HG03575 (cell line): ENCODE results near the gene RPS16.

Experiments used
- ATAC-seq: cut with Tn5 transposase; IDR thresholded peaks from one replicate; pipeline ENCODE4 v1.9.1; 2021; ENCODE audit not compliant: unreplicated experiment, insufficient number of reproducible peaks, low FRiP score; ENCODE audit errors: extremely low read depth

RPS16 gene

DNA sequence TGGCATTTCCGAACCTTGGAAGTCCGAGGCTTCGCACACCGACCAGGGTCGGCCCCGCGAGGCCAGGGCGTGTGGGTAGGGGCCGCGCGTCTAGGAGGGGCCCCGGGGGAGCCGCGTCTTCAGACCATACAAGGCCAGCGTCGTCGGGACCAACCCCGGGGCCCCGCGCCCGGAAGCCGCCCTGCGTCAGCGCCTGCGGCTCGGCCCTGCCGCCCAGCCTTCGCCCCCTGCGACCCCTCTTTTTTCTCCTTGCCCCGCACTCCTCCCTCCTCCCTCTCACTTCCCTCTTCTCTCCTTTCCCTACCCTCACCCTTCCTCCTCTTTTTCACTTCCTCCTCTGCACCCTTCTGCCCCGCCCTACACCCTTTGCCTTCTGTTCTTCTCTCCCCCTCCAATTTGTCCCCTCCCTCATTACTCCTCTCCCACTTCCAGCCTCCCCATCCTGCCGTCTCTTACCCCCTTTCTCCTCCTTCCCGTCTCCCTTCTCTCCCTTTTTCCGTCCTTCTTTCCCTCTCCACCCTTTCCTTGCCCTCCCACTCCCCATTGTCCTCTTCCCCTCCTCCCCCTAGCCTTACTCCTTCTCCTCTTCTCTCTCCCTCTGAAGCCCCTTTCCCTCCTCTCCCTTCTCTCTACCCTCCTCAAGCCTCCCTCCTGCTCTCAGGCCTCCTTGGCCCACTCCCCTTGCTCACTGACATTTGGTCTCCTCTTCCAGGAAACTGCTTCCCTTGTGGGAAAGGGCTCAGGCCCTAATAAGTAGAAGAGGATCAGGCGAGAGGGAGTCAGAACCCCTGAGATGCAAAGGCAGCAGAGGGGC is 25.5 kb downstream of the RPS16 start:
- ATAC-seq = no peak

- ATAC-seq = no peak
Observed at GRCh38 chr19:39409208-39410016, 26.3 kb downstream of the RPS16 start.

- no peak for ATAC-seq
Observed at GRCh38 chr19:39408392-39409207, 27.1 kb downstream of the RPS16 start.

- ATAC-seq = no peak
Observed at GRCh38 chr19:39407660-39408391, 27.9 kb downstream of the RPS16 start.

DNA sequence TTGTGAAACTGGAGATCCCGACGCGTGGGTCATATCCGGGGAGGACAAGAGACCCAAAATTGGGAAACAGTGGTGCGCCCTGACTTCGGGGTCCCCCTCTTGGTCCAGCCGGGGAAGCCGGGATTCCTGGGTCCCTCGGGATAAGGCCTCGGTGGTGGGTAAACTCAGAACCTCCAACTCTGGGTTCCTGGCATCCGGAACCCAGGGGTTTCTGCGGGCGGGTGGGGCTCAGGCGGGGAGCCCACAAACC is 28.4 kb downstream of the RPS16 start:
- ATAC-seq = no peak

GRCh38 chr19:39406656-39407409 is 28.9 kb downstream of the RPS16 start, which contains the start of gene ZFP36:
ZFP36 (plus strand) TSS chr19:39406847; CDS start chr19:39406905, 58 bp downstream.
- no peak for ATAC-seq

GRCh38 chr19:39405958-39406655 is 29.6 kb downstream of the RPS16 start:
- no peak for ATAC-seq

GRCh38 chr19:39405261-39405957 is 30.3 kb downstream of the RPS16 start:
- no peak for ATAC-seq

DNA sequence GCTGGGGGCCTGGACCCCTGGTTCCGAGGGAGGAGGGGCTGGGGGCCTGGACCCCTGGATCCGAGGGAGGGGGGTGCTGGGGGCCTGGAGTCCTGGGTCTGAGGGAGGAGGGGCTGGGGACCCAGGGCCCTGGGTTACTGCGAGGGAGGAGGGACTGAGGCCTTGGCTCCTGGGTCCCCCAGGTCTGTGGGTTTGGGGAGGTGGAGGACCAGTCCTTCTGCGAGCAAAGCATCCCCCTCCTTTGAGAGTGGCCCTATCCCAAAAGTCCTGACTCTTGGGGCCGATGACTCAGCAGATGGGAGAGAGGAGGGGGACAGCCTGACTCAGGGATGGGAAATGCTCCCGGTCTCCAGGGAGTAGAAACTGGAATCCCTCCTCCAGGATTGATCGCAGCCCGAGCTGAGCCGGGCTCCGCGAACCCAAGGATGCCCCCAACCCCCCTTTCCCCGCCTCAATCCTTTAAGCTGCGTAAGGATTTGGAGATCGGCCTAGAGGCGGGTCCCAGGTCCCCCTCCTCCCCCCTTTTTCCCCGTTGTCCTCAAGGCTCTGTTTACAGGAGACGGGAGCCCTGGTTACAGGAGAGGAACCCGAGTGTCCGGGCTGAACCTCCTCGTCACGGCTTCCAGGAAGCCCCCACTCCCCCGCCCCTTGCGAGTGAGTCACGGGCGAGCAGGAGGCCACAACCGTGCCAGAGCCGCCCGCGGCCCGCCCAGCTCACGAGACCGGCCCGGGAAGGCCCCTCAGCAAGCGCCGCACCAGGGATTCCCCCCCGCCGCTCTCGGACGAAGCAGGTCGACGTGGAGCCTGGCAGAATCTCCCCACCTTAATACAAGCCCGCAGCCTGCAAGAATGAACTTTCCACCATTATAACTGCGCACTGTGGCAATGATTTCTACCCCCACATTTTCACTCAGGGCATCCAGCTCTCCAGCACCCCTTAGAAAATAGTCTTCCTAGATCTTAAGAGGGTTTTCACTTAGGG is 32.1 kb downstream of the RPS16 start:
- ATAC-seq = no peak

GRCh38 chr19:39402346-39403300 is 33.1 kb downstream of the RPS16 start:
- no peak for ATAC-seq

- no peak for ATAC-seq
Observed at GRCh38 chr19:39401549-39402345, 34.0 kb downstream of the RPS16 start.

DNA sequence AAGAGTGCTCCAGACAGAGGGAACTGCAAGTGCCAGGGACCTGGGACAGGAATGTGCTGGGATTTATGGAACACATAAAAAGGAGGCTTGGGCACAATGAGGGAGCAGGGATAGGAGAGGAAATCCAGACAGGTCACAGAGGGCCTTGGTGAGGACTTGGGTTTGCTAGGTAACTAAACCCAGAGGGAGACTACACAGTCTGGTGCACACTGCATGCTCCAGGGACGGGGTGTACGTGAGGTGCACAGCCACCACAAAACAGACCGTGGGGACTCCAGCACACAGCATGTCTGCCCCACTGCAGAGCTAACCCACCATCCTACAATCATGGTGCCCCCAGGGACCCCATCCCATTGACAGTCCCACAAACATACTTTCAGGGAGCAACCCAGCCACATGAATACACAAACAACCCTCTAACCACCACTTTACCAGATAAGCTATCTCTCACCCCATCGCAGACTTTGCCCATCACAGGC is 34.6 kb downstream of the RPS16 start:
- ATAC-seq = no peak

- no peak for ATAC-seq
Observed at GRCh38 chr19:39400061-39400460, 35.7 kb downstream of the RPS16 start.

DNA sequence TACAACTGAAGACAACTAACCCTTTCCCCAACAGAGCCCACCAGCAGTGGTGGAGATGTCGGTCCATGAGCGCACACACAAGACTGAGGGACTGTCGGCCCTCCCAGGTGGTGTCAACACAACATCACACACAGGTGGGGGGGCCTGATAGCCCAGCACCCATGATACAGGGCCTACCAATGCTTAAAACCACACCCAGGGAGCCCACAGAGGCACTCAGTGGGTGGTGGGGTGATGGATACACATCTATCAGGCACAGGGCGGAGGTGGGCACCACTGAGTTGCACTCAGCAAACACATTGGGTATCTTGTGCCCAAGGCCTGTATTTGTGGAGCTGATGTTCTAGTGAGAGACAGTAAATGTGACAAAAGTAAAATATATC is 36.1 kb downstream of the RPS16 start:
- ATAC-seq = no peak
